ENCODE data around the gene RAB18.
"Not testable (repeated sequence)": the region's sequence is repeated elsewhere in the genome, so short reads cannot be mapped to it uniquely, and the experiment has no call there.

Gene RAB18

GRCh38 chr10:27504007-27504807 lies at the start of gene RAB18:
RAB18 (plus strand) TSS chr10:27504304; CDS start chr10:27504370, 66 bp downstream.
- peak; percentile 63 for DNase-seq

DNA sequence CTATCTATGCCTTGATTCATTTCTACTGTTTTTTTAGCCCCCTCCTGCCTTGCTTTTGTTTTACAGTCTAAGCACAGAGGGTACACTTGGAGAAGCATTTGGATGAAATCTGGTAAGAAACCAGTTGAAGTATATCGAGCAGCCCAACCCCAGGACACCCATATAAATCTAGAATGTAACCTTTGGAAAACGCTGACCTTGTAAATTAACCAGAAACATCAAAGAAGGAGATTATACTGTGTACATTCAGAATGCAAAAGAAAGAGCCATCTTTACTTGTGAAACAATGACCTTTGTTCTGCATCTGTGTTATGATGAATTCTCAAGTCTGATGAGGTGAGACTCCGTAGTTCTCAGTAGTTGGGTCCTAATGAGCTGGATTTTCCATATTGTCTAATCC lies 49.3 kb upstream of the RAB18 start:
- no peak for DNase-seq

- no peak for DNase-seq
Observed at GRCh38 chr10:27457261-27457945, 46.7 kb upstream of the RAB18 start.

GRCh38 chr10:27457966-27458365 lies 46.1 kb upstream of the RAB18 start:
- no peak for DNase-seq

- DNase-seq, result no peak
Observed at GRCh38 chr10:27461312-27461711, 42.8 kb upstream of the RAB18 start.

- no peak for DNase-seq
Observed at GRCh38 chr10:27463961-27464360, 40.1 kb upstream of the RAB18 start.

- DNase-seq, result no peak
Observed at GRCh38 chr10:27464993-27465392, 39.1 kb upstream of the RAB18 start.

DNA sequence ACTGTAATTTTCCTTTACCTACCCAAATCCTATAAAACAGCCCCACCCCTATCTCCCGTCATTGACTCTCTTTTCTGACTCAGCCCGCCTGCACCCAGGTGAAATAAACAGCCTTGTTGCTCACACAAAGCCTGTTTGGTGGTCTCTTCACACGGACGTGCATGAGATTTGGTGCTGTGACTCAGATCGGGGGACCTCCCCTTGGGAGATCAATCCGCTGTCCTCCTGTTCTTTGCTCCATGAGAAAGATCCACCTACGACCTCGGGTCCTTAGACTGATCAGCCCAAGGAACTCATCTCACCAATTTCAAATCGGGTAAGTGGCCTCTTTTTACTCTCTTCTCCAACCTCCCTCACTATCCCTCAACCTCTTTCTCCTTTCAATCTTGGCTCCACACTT lies 38.5 kb upstream of the RAB18 start:
- DNase-seq, result not testable (repeated sequence)

DNA sequence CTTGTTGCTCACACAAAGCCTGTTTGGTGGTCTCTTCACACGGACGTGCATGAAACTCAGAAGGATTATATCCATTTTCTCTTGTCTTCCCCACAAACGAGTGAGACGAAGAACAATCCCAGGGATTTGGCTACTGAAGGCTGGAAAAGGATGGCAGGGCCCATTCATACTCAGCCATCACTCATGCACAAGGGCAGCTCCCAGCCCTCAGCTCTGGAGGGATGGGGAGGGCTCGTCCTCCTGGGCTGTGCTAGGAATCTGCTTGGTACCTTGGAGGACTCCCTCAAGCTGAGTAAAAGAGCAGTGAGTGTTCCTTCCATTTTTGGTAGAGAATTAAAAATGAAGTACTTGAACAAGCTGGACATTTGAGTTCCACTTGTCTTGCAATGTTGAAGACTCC lies 33.2 kb upstream of the RAB18 start:
- no peak for DNase-seq

DNA sequence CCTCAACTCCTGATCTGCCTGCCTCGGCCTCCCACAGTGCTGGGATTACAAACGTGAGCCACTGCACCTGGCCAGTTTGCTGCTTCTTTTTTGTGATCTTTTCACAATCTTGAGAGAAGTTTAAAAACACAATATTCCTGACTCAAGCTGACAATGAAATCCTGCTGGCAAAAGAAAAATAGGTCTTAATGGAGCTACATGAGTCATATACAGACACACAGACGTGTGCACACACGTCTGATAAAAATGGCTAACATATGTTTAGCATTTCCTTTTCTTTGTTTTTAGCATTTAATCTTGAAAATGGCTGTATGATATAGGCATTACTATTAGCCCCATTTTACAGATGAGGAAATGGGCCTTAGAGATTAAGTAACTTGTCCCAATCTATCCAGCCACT lies 29.4 kb upstream of the RAB18 start:
- DNase-seq, result no peak

DNA sequence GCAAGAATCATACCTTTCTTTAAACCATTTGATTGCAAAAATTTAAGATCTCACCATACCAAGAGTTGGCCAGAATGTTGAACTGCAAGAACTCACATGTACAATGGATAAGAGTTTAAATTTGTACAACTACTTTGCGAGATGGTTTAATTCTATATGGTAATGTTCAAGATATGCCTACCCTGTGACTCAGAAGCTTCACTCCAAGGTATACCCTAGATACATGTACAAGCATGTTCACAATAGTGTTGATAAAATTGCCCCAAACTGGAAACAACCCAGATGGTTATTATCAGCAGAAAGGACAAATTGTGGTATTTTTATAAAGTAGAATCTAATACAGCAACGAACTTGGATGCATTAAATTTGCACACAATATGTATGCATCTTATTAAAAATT lies 25.1 kb upstream of the RAB18 start:
- DNase-seq, result no peak

- no peak for DNase-seq
Observed at GRCh38 chr10:27481486-27481885, 22.6 kb upstream of the RAB18 start.

GRCh38 chr10:27482984-27483956 lies 20.8 kb upstream of the RAB18 start:
- DNase-seq, result no peak

DNA sequence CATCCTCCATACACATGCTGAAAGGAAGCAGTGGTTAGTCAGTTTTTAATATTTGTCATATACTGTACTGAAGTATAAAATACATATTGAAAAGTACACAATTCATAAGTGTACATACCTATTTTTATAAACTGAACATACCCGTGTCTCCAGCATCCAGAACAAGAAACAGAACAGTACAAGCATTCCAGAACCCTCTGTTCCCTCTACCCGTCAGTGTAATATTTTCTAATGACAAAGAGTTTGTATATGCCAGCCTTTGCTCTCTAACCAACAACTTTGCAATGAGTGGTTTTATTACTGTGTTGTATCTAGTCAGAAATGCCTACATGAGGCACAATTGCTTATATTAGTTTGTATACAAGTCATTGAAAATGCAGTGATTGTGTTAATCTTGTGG lies 18.7 kb upstream of the RAB18 start:
- no peak for DNase-seq

DNA sequence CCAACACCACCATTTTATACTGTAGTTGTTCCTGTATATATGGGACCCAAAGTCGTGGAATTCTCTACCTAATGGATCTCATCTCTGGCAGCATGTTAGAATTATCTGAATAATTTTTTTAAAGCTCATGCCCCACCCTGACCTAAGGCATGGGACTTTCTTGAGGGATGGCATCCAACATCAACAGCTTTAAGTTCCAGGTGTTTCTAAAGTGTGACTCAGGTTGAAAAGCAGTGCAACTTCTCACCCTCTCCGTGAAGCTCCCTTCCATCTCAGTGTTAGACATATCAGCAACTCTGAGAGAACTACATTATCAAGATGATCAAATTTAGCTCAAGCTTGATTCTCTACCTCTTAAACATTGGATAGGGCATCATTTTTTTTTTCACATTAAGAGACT lies 18.1 kb upstream of the RAB18 start:
- no peak for DNase-seq

DNA sequence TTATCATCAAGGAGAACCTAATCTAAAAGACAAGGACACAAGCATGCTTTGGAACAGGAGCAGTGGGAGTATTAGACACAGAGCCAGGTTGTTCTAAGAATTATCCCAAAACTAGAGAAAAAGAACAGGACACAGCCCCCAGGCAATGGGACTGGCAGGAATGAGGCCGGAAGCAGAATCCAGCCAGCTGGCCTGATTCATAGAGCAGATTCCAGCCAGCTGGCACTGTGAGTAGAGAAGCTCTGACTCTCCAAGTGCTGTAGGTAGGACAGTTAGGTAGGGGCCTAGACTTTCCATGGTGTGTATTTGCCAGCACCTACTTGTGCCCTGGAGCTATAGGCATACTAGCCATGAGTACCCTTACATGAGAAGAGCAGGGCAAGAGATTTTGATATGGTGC lies 13.3 kb upstream of the RAB18 start:
- DNase-seq, result no peak

GRCh38 chr10:27494116-27494805 lies 9.8 kb upstream of the RAB18 start:
- no peak for DNase-seq

DNA sequence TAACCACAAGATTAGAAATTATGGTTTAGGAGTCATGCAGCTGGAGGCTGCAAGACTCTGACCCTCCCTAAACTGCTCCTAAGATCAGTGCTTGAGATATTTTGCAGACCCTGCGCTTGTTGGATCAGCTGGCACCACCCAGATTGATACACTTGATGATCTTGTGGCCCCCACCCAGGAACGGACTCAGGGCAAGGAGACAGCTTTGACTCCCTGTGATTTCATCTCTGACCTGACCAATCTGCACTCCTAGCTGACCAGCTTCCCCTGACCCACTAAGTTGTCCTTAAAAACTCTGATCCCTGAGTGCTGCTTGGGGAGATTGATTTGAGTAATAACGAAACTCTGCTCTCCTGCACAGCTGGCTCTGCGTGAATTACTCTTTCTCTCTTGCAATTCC lies 8.0 kb upstream of the RAB18 start:
- no peak for DNase-seq

- no peak for DNase-seq
Observed at GRCh38 chr10:27500096-27500495, 4.0 kb upstream of the RAB18 start.

DNA sequence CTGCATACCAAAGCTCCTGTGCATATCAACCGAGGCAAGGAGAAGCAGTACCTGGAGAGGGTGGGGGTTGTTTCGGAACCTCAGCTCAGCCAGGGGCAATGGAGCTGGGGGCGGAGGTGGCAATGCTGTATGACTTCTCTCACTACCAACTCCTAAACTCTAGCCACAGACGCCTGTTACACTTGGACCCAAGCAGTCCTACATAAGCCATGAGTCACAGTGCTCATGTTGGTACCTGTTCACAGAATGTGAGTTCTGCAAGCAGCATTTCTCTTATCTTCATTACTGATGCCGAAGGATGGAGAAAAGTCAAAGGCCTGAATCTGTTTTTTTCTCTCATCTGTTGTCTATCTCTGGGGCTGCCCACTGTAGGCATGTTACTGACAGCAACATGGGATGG lies 3.2 kb upstream of the RAB18 start:
- DNase-seq, result no peak

GRCh38 chr10:27503498-27504006 lies 552 bp upstream of the RAB18 start:
- DNase-seq, result no peak

DNA sequence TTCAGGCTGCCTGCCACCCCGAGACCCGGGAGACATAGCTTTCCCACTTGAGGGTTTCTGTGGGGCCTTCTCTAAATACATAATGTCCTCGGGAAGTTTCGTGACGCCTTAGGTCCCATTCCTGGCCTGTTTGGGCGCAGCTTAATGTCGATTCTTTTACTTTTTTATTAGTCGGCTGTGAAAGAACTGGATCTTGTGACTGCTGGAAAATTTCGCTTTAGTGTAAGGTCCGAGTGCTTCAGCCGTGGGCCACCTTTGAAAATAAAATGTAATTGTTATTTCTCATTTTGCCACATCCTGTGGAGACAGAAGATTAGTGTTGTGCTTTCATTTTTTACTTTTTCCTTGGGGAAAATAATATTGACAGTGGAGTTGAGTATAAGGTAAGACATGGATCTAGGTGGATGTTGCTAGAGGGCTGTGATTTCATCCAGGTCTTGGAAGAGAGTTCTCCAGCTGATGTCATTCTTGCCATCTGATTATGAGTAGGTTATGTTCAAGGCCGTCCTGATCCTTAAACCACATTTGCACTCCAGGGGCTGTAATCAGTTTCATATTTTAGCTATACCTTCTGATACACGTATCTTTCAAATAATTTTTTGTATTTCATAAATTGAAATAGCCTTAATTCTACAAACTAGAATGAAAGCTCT lies 830 bp downstream of the RAB18 start:
- no peak for DNase-seq
